ENCODE results near the gene MMEL1. TPM values are rescaled to one million over a fixed set of nuclear protein-coding genes. Genes with fewer than 3 reads are reported as not detected.
A peak's percentile ranks its signal among the peaks of the same experiment; 100 is the strongest.

The MMEL1 gene
- total and polyA plus RNA-seq, 2 of the 13 experiments (the other 11 are each of a cell fraction or from before 2014, with no cell fraction given): 0.48 TPM; not detected in 1

- TF ChIP-seq, protein P1, sequence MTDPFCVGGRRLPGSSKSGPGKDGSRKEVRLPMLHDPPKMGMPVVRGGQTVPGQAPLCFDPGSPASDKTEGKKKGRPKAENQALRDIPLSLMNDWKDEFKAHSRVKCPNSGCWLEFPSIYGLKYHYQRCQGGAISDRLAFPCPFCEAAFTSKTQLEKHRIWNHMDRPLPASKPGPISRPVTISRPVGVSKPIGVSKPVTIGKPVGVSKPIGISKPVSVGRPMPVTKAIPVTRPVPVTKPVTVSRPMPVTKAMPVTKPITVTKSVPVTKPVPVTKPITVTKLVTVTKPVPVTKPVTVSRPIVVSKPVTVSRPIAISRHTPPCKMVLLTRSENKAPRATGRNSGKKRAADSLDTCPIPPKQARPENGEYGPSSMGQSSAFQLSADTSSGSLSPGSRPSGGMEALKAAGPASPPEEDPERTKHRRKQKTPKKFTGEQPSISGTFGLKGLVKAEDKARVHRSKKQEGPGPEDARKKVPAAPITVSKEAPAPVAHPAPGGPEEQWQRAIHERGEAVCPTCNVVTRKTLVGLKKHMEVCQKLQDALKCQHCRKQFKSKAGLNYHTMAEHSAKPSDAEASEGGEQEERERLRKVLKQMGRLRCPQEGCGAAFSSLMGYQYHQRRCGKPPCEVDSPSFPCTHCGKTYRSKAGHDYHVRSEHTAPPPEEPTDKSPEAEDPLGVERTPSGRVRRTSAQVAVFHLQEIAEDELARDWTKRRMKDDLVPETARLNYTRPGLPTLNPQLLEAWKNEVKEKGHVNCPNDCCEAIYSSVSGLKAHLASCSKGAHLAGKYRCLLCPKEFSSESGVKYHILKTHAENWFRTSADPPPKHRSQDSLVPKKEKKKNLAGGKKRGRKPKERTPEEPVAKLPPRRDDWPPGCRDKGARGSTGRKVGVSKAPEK (CRISPR knock-in tag; IDR thresholded peaks at IDR 0.05; ENCODE audit: borderline replicate concordance): no peak
- TF ChIP-seq MAX (IDR thresholded peaks at IDR 0.05) (peak; percentile 94), NFAT5 (CRISPR knock-in tag; IDR thresholded peaks at IDR 0.05) (0 out of 2 replicates have a peak, but pooled peaks have one; percentile 26), YEATS2 (CRISPR knock-in tag; IDR thresholded peaks at IDR 0.05; ENCODE audit: borderline replicate concordance) (no peak), CHD4 (IDR thresholded peaks at IDR 0.05; ENCODE audit: borderline replicate concordance, low read length) (no peak), U2AF2 (IDR thresholded peaks at IDR 0.05; ENCODE audit: low read depth, low read length) (no peak), ZNF713 (CRISPR knock-in tag; IDR thresholded peaks at IDR 0.05) (no peak), PHF8 (CRISPR knock-in tag; IDR thresholded peaks at IDR 0.05) (no peak), ZNF776 (CRISPR knock-in tag; IDR thresholded peaks at IDR 0.05) (peak; percentile 50; the same call in 1 of the 2 replicates), ZNF570 (CRISPR knock-in tag; IDR thresholded peaks at IDR 0.05; ENCODE audit: borderline replicate concordance) (no peak), ZNF878 (CRISPR knock-in tag; IDR thresholded peaks at IDR 0.05) (no peak), KLF15 (CRISPR knock-in tag; IDR thresholded peaks at IDR 0.05; ENCODE audit: borderline replicate concordance) (no peak), HMGA1 (CRISPR knock-in tag; conservative IDR thresholded peaks at IDR 0.05) (no peak), ZNF660 (CRISPR knock-in tag; IDR thresholded peaks at IDR 0.05; ENCODE audit: borderline replicate concordance, low read depth) (no peak), RELA (CRISPR knock-in tag; IDR thresholded peaks at IDR 0.05) (no peak), SIX1 (CRISPR knock-in tag; IDR thresholded peaks at IDR 0.05; ENCODE audit: borderline replicate concordance) (no peak), BRCA1 (CRISPR knock-in tag; IDR thresholded peaks at IDR 0.05) (peak; percentile 40; the same call in 1 of the 2 replicates), TCF7L2 (IDR thresholded peaks at IDR 0.05; ENCODE audit: low read depth, low read length) (no peak), HNRNPLL (IDR thresholded peaks at IDR 0.05; ENCODE audit: low read depth, low read length, poor library complexity, severe bottlenecking) (no peak)
- TF ChIP-seq, protein P2, sequence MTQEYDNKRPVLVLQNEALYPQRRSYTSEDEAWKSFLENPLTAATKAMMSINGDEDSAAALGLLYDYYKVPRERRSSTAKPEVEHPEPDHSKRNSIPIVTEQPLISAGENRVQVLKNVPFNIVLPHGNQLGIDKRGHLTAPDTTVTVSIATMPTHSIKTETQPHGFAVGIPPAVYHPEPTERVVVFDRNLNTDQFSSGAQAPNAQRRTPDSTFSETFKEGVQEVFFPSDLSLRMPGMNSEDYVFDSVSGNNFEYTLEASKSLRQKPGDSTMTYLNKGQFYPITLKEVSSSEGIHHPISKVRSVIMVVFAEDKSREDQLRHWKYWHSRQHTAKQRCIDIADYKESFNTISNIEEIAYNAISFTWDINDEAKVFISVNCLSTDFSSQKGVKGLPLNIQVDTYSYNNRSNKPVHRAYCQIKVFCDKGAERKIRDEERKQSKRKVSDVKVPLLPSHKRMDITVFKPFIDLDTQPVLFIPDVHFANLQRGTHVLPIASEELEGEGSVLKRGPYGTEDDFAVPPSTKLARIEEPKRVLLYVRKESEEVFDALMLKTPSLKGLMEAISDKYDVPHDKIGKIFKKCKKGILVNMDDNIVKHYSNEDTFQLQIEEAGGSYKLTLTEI (CRISPR knock-in tag; conservative IDR thresholded peaks at IDR 0.05): no peak
Observed at GRCh38 chr1:2555634-2556276, 77.1 kb downstream of the MMEL1 start (continued).

Data from HepG2 (cell line).